Uterus (tissue), 2 donors: ENCODE measurements around the gene ZNF775.

Experiments used
- CTCF ChIP-seq, 4 experiments: fragments of 200-600 bp in 2 of 4; fragments of 450-650 bp in 2 of 4; sonication (generic) in 2 of 4; IDR thresholded peaks; one replicate each; pipeline ENCODE4 v1.5.1; 2016 to 2019; ENCODE audit warnings: antibody characterized with exemption in 4 of 4, mild to moderate bottlenecking in 2 of 4, moderate library complexity in 1 of 4
- POLR2A ChIP-seq, 2 donors: fragments of 450-650 bp; IDR thresholded peaks; one replicate each; pipeline ENCODE4 v1.6.1; 2016; ENCODE audit warnings: antibody characterized with exemption in 2 of 2, mild to moderate bottlenecking in 1 of 2, moderate library complexity in 1 of 2

GRCh38 chr7:150401861-150402631 lies 22.9 kb downstream of the ZNF775 start:
- TF ChIP-seq POLR2A (IDR thresholded peaks at IDR 0.05) (no peak), CTCF (IDR thresholded peaks at IDR 0.05) (no peak)
